ENCODE results near the gene PDZK1. TPM values are rescaled to one million over a fixed set of nuclear protein-coding genes. Genes with fewer than 3 reads are reported as not detected.
"Not testable (repeated sequence)": the region's sequence is repeated elsewhere in the genome, so short reads cannot be mapped to it uniquely, and the experiment has no call there.

Gene PDZK1
- total RNA-seq, 1 experiment from 2014 or later: 0.27 TPM

DNA sequence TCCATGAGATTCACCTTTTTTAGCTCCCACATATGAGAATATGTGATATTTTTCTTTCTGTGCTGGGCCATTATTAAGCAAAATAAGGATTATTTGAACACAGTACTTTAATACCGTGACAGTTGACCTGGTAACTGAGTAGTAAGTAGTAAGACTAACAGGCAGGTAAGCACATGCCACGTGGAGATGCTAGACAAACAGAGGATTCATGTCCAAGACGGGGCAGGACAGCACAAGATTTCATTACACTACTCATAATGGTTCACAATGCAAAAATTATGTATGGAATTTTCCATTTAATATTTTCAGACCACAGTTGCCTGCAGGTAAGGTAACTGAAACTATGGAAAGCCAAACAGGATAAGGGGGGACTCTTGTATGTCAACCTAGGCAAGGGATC, 22.3 kb downstream of the PDZK1 start:
- H3K9me2 ChIP-seq (ENCODE audit: insufficient read depth); intact Hi-C loops (cut with micrococcal nuclease); BruUV-seq (replicated peaks); H3K9me3 ChIP-seq (ENCODE audit: control insufficient read depth in 1 of 2, insufficient read depth in 1 of 2, low read depth in 1 of 2, low read length in 2 of 2); H3K79me2 ChIP-seq (ENCODE audit: insufficient read depth, low read length); H3K4me2 ChIP-seq (ENCODE audit: low read length); H3K9ac ChIP-seq (ENCODE audit: low read length); ATAC-seq; CTCF ChIA-PET; H3K27ac ChIP-seq (ENCODE audit: low read depth, low read length); H3K36me3 ChIP-seq (ENCODE audit: control insufficient read depth in 1 of 2, insufficient read depth in 2 of 2, low read length in 2 of 2); H3K4me1 ChIP-seq (ENCODE audit: control insufficient read depth in 1 of 2, insufficient read depth in 2 of 2, low read length in 2 of 2); DNase-seq (ENCODE audit: low read depth, low spot score); H2AFZ ChIP-seq (ENCODE audit: low read depth, low read length, poor library complexity, severe bottlenecking); H3K27me3 ChIP-seq (ENCODE audit: insufficient read depth, low read length); H3K4me3 ChIP-seq (replicated peaks in 1 of 2; ENCODE audit: low read depth in 1 of 2, low read length in 2 of 2); POLR2A ChIA-PET; RAD21 ChIA-PET (ENCODE audit: low non-redundant PET in 1 of 2, low total read pairs in 2 of 2, uncharacterized antibody in 2 of 2, unreplicated experiment in 2 of 2); H4K20me1 ChIP-seq (ENCODE audit: insufficient read depth): not testable (repeated sequence)

DNA sequence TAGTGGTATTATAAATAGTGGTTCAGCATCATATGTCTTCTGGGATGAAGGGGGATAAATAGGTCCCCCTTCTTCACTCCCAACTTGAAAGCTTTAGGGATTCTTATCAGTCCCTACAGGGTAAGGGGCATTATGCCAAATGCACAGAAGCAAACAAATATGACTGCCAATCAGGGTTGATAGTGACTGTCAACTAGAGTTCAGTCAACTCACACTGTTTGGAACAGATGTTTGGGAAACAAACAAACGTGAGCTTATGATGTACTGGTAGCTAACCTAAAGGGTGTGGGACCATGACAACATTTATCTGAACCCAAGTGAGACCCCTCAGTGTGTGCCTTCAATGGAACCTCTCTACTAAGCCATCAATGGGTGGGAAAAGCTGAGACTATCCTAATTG, 34.0 kb downstream of the PDZK1 start:
- not testable (repeated sequence) for ATAC-seq; BruUV-seq (replicated peaks); H3K4me2 ChIP-seq (ENCODE audit: low read length)

DNA sequence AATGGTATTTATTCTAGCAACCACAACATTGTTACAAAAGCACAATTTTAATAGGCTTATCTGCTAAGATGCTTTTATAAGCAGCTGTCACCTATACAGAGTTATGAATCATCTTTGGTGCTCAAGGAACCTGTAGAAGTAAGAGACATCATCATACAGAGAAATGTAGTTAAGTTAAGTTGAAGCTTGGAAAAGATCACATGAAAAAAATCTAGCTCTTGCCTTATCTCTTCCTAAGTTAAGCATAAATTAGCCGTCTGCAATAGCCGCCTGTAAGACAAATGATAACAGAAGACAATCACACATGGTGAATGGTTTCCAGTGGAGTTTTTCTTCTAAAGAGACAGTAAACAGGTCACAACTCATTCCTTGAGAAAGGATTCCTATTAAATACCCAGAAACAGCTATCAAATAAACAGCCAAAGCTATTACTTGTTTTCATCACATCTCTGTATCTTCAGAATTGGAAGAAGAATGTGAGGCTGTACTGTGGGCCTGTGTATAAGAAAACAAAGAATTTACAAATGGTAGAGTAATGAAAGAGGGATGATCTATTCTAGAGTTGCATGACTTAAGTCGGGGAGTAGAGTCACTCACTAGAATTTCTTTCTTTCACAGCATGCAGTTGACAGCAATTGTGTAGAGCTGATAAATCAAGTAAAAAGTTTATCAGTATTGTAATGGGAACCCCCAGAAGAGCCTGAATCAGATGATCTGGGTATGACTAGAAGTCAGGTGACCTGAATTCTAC, 36.0 kb downstream of the PDZK1 start:
- H3K9me3 ChIP-seq (ENCODE audit: control insufficient read depth in 1 of 2, insufficient read depth in 1 of 2, low read depth in 1 of 2, low read length in 2 of 2); H3K4me2 ChIP-seq (ENCODE audit: low read length); H3K4me3 ChIP-seq (replicated peaks in 1 of 2; ENCODE audit: low read depth in 1 of 2, low read length in 2 of 2); H3K4me1 ChIP-seq (ENCODE audit: control insufficient read depth in 1 of 2, insufficient read depth in 2 of 2, low read length in 2 of 2); CTCF ChIA-PET; H4K20me1 ChIP-seq (ENCODE audit: insufficient read depth); DNase-seq (ENCODE audit: low read depth, low spot score); H3K79me2 ChIP-seq (ENCODE audit: insufficient read depth, low read length); H3K9ac ChIP-seq (ENCODE audit: low read length); POLR2A ChIA-PET; ATAC-seq; BruUV-seq (replicated peaks); H3K27ac ChIP-seq (ENCODE audit: low read depth, low read length); intact Hi-C loops (cut with micrococcal nuclease); H3K9me2 ChIP-seq (ENCODE audit: insufficient read depth); H2AFZ ChIP-seq (ENCODE audit: low read depth, low read length, poor library complexity, severe bottlenecking); H3K36me3 ChIP-seq (ENCODE audit: control insufficient read depth in 1 of 2, insufficient read depth in 2 of 2, low read length in 2 of 2); H3K27me3 ChIP-seq (ENCODE audit: insufficient read depth, low read length); RAD21 ChIA-PET (ENCODE audit: low non-redundant PET in 1 of 2, low total read pairs in 2 of 2, uncharacterized antibody in 2 of 2, unreplicated experiment in 2 of 2): not testable (repeated sequence)

More for the DNA sequence above, 34.0 kb downstream of the PDZK1 start:
- H3K36me3 ChIP-seq (ENCODE audit: control insufficient read depth in 1 of 2, insufficient read depth in 2 of 2, low read length in 2 of 2); H3K79me2 ChIP-seq (ENCODE audit: insufficient read depth, low read length); POLR2A ChIA-PET; H3K27me3 ChIP-seq (ENCODE audit: insufficient read depth, low read length); H2AFZ ChIP-seq (ENCODE audit: low read depth, low read length, poor library complexity, severe bottlenecking); RAD21 ChIA-PET (ENCODE audit: low non-redundant PET in 1 of 2, low total read pairs in 2 of 2, uncharacterized antibody in 2 of 2, unreplicated experiment in 2 of 2); DNase-seq (ENCODE audit: low read depth, low spot score); H3K4me3 ChIP-seq (replicated peaks in 1 of 2; ENCODE audit: low read depth in 1 of 2, low read length in 2 of 2); H3K9me2 ChIP-seq (ENCODE audit: insufficient read depth); H3K4me1 ChIP-seq (ENCODE audit: control insufficient read depth in 1 of 2, insufficient read depth in 2 of 2, low read length in 2 of 2); CTCF ChIA-PET; H3K9me3 ChIP-seq (ENCODE audit: control insufficient read depth in 1 of 2, insufficient read depth in 1 of 2, low read depth in 1 of 2, low read length in 2 of 2); H4K20me1 ChIP-seq (ENCODE audit: insufficient read depth); H3K9ac ChIP-seq (ENCODE audit: low read length); intact Hi-C loops (cut with micrococcal nuclease); H3K27ac ChIP-seq (ENCODE audit: low read depth, low read length): not testable (repeated sequence)

DNA sequence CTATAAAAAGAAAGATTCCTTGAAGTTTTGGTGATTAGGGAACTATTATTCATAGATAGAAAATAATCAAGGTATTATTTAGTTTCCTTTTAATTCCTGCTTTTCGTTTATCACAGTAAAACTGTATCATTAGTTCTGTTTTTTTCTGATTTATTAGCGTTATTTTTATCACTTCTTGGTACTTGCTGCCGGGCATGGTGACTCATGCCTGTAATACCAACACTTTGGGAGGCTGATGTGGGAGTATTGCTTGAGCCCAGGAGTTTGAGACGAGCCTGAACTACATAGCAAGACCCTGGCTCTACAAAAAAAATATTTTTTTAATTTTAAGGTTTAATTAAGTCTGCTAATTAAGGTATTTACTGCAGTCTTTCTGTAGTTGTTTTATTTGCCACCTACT, 42.2 kb downstream of the PDZK1 start:
- BruUV-seq (replicated peaks); DNase-seq (ENCODE audit: low read depth, low spot score): not testable (repeated sequence)

More for the DNA sequence above, 42.2 kb downstream of the PDZK1 start:
- H3K4me2 ChIP-seq (ENCODE audit: low read length); CTCF ChIA-PET; H4K20me1 ChIP-seq (ENCODE audit: insufficient read depth); POLR2A ChIA-PET; H3K4me3 ChIP-seq (replicated peaks in 1 of 2; ENCODE audit: low read depth in 1 of 2, low read length in 2 of 2); H3K27me3 ChIP-seq (ENCODE audit: insufficient read depth, low read length); ATAC-seq; H3K27ac ChIP-seq (ENCODE audit: low read depth, low read length); H3K36me3 ChIP-seq (ENCODE audit: control insufficient read depth in 1 of 2, insufficient read depth in 2 of 2, low read length in 2 of 2); H2AFZ ChIP-seq (ENCODE audit: low read depth, low read length, poor library complexity, severe bottlenecking); H3K9me2 ChIP-seq (ENCODE audit: insufficient read depth); intact Hi-C loops (cut with micrococcal nuclease); H3K4me1 ChIP-seq (ENCODE audit: control insufficient read depth in 1 of 2, insufficient read depth in 2 of 2, low read length in 2 of 2); H3K9me3 ChIP-seq (ENCODE audit: control insufficient read depth in 1 of 2, insufficient read depth in 1 of 2, low read depth in 1 of 2, low read length in 2 of 2); H3K9ac ChIP-seq (ENCODE audit: low read length); H3K79me2 ChIP-seq (ENCODE audit: insufficient read depth, low read length); RAD21 ChIA-PET (ENCODE audit: low non-redundant PET in 1 of 2, low total read pairs in 2 of 2, uncharacterized antibody in 2 of 2, unreplicated experiment in 2 of 2): not testable (repeated sequence)
